HepG2 (cell line): ENCODE measurements around the gene CERT1. TPM values are rescaled to one million over a fixed set of nuclear protein-coding genes. Genes with fewer than 3 reads are reported as not detected.

Experiments
- ATAC-seq: fragments of 200-7000 bp; cut with Tn5 transposase; 3 replicates; pipeline ENCODE4 v1.9.1; 2020; ENCODE audit warnings: mild to moderate bottlenecking, moderate library complexity
- BruUV-seq: library from RNA; stranded (reverse); fragments of 400-500 nt; replicated peaks from 2 replicates; lab custom pipeline; 2021; lab: Mats Ljungman, UMichigan
- CTCF ChIA-PET: fragments of 300-600 bp; formaldehyde crosslinking; extraction: SDS; loops from one replicate; lab custom pipeline; 2021; ENCODE audit warnings: low total read pairs, inconsistent platforms, low intra/inter-chr PET ratio; lab: Yijun Ruan, JAX
- POLR2A ChIA-PET: fragments of 350-600 bp; sonication (Branson Sonifier 250); formaldehyde crosslinking; loops from one replicate; lab custom pipeline; 2020; ENCODE audit warnings: antibody characterized with exemption, inconsistent platforms; lab: Yijun Ruan, JAX
- DNase-seq: peaks from one replicate; pipeline ENCODE4 v3.0.0-alpha.2; 2015; ENCODE audit warnings: low spot score
- FAIRE-seq: peaks from 3 replicates; lab custom pipeline; 2011; peaks lifted over from hg19 to GRCh38; lab: Jason Lieb, UNC
- H2AFZ ChIP-seq: one replicate; pipeline ENCODE4 v1.6.1; 2011; ENCODE audit warnings: low read length, inconsistent platforms
- H3K27ac ChIP-seq: fragments of 300-600 bp; 3 replicates; pipeline ENCODE4 v1.8.0; 2011; ENCODE audit warnings: mixed run types, mild to moderate bottlenecking, mixed read lengths, low read length, inconsistent platforms; ENCODE audit not compliant: insufficient read depth; ENCODE audit errors: extremely low read length
- H3K27me3 ChIP-seq, 2 experiments: fragments of 200-600 bp in 1 of 2; 2 replicates in 1 of 2; 3 replicates in 1 of 2; pipeline versions ENCODE4 v1.6.0 to v1.8.0; 2011; ENCODE audit warnings: low read length in 2 of 2, mild to moderate bottlenecking in 2 of 2, moderate library complexity in 2 of 2, inconsistent platforms in 1 of 2; ENCODE audit not compliant: insufficient read depth in 2 of 2, control insufficient read depth in 1 of 2
- H3K36me3 ChIP-seq, 2 experiments: fragments of 200-600 bp in 1 of 2; replicated peaks in 1 of 2; 2 replicates in 1 of 2; 3 replicates in 1 of 2; pipeline versions ENCODE4 v1.5.1 to v1.8.0; 2011; ENCODE audit warnings: low read length in 2 of 2, inconsistent platforms in 1 of 2; ENCODE audit not compliant: insufficient read depth in 2 of 2, control insufficient read depth in 1 of 2
- H3K4me1 ChIP-seq: 2 replicates; pipeline ENCODE4 v1.5.1; 2012; ENCODE audit warnings: low read length, inconsistent platforms; ENCODE audit not compliant: insufficient read depth
- H3K4me2 ChIP-seq: 2 replicates; pipeline ENCODE4 v1.6.0; 2011; ENCODE audit warnings: low read depth, low read length, inconsistent platforms
- H3K4me3 ChIP-seq, 3 experiments: fragments of 200-600 bp in 1 of 3; sonication (generic), shearing (Covaris generic) in 1 of 3; replicated peaks in 1 of 3; 2 replicates each; pipeline ENCODE4 v1.5.1; 2011 to 2016; ENCODE audit warnings: low read length in 3 of 3, inconsistent platforms in 2 of 3, low read depth in 2 of 3, mild to moderate bottlenecking in 2 of 3, control low read depth in 1 of 3, mixed read lengths in 1 of 3; ENCODE audit not compliant: insufficient read depth in 1 of 3
- H3K79me2 ChIP-seq: one replicate; pipeline ENCODE4 v1.6.1; 2011; ENCODE audit warnings: low read length, inconsistent platforms; ENCODE audit not compliant: insufficient read depth
- H3K9ac ChIP-seq: 2 replicates; pipeline ENCODE4 v1.6.0; 2011; ENCODE audit warnings: mild to moderate bottlenecking, low read depth, low read length, inconsistent platforms; ENCODE audit not compliant: insufficient read depth
- H3K9me3 ChIP-seq: 2 replicates; pipeline ENCODE4 v1.5.1; 2012; ENCODE audit warnings: mild to moderate bottlenecking, low read length
- H4K20me1 ChIP-seq: 2 replicates; pipeline ENCODE4 v1.6.0; 2011; ENCODE audit warnings: inconsistent platforms, mild to moderate bottlenecking, low read length, moderate library complexity; ENCODE audit not compliant: insufficient read depth
- CBX2 ChIP-seq, 2 experiments: fragments of 200-600 bp in 1 of 2; sonication (generic); formaldehyde crosslinking in 1 of 2; IDR thresholded peaks; 2 replicates each; pipeline versions ENCODE4 v1.7.0 to v1.8.1; 2018 to 2022; ENCODE audit warnings: low read depth in 2 of 2, low read length in 1 of 2, mild to moderate bottlenecking in 1 of 2, missing genetic modification reagents in 1 of 2
- ESRRA ChIP-seq: sonication (generic); formaldehyde crosslinking; IDR thresholded peaks from 2 replicates; pipeline ENCODE4 v1.5.1; 2020; ENCODE audit warnings: mild to moderate bottlenecking, low read depth, missing genetic modification reagents
- GRHL1 ChIP-seq: sonication (generic); formaldehyde crosslinking; conservative IDR thresholded peaks from 2 replicates; pipeline ENCODE4 v1.8.0; 2022; ENCODE audit warnings: missing genetic modification reagents
- JARID2 ChIP-seq: sonication (generic); formaldehyde crosslinking; IDR thresholded peaks from 2 replicates; pipeline ENCODE4 v1.8.1; 2023; ENCODE audit warnings: missing genetic modification reagents, inconsistent platforms; ENCODE audit not compliant: insufficient replicate concordance
- MAFG ChIP-seq: sonication (generic); formaldehyde crosslinking; IDR thresholded peaks from 2 replicates; pipeline ENCODE4 v1.5.1; 2020; ENCODE audit warnings: mild to moderate bottlenecking, missing genetic modification reagents
- MBNL3 ChIP-seq: fragments of 250-450 bp; sonication (Bioruptor Pico); conservative IDR thresholded peaks from 2 replicates; pipeline ENCODE4 v1.8.0; 2022; ENCODE audit warnings: mild to moderate bottlenecking, inconsistent platforms
- MIER2 ChIP-seq: IDR thresholded peaks from 2 replicates; pipeline ENCODE4 v1.6.1; 2016; ENCODE audit warnings: missing biosample characterization, missing genetic modification reagents
- MZF1 ChIP-seq: sonication (generic); formaldehyde crosslinking; IDR thresholded peaks from 2 replicates; pipeline ENCODE4 v1.8.1; 2023; ENCODE audit warnings: mild to moderate bottlenecking, missing genetic modification reagents, borderline replicate concordance
- NCOA5 ChIP-seq: sonication (generic); formaldehyde crosslinking; IDR thresholded peaks from 2 replicates; pipeline ENCODE4 v1.4.0; 2020; ENCODE audit warnings: missing genetic modification reagents
- ZC3H4 ChIP-seq: sonication (generic); formaldehyde crosslinking; IDR thresholded peaks from 2 replicates; pipeline ENCODE4 v1.4.0; 2020; ENCODE audit warnings: missing genetic modification reagents, borderline replicate concordance
- ZNF292 ChIP-seq: sonication (generic); formaldehyde crosslinking; IDR thresholded peaks from 2 replicates; pipeline ENCODE4 v1.8.1; 2022; ENCODE audit warnings: mild to moderate bottlenecking, low read depth, missing genetic modification reagents, borderline replicate concordance
- ZNF367 ChIP-seq: sonication (generic); formaldehyde crosslinking; IDR thresholded peaks from 2 replicates; pipeline ENCODE4 v1.4.0; 2020; ENCODE audit warnings: missing genetic modification reagents, borderline replicate concordance
- ZNF772 ChIP-seq: sonication (generic); formaldehyde crosslinking; IDR thresholded peaks from 2 replicates; pipeline ENCODE4 v1.5.0; 2020; ENCODE audit warnings: mild to moderate bottlenecking, missing genetic modification reagents
- WGBS: methylation state at CpG from one replicate; pipeline ENCODE4 v1.1.6; 2017; ENCODE audit warnings: low lambda C conversion rate; 5-methylcytosine and 5-hydroxymethylcytosine counted together
- in situ Hi-C: cut with HindIII; loops from 2 replicates; pipeline ENCODE4 v1.10.0; 2017; ENCODE audit warnings: low pct_unique_long_range_greater_than_20kb; ENCODE audit not compliant: extremely low pct_ligation_motif_present
- intact Hi-C: fragments of 100-400 bp; cut with micrococcal nuclease; formaldehyde crosslinking; loops from one replicate; pipeline ENCODE4 v1.10.0; 2022; ENCODE audit not compliant: unreplicated experiment
- polyA plus RNA-seq, 8 experiments: library from polyadenylated mRNA; depleted of rRNA in 3 of 8; stranded (reverse) in 7 of 8; unstranded in 1 of 8; fragments of >200 nt; fragmentation: Illumina TruSeq in 4 of 8; extraction: Trizol in 4 of 8; gene quantifications; 2 replicates each; pipeline versions ENCODE4 v1.2.1 to v1.2.3, GENCODE V29; 2011 to 2016; ENCODE audit warnings: low read depth in 4 of 8, missing spikeins in 1 of 8, mixed read lengths in 1 of 8; ENCODE audit not compliant: insufficient read depth in 1 of 8
- total RNA-seq, 5 experiments: library from RNA; depleted of rRNA; stranded (reverse); fragments of >200 nt; fragmentation: Illumina TruSeq; extraction: Trizol; gene quantifications; 2 replicates each; pipeline ENCODE4 v1.2.3, GENCODE V29; 2016; ENCODE audit warnings: low read depth in 1 of 5
- TF ChIP-seq, protein P1 (sequence below): IDR thresholded peaks from 2 replicates; pipeline ENCODE4 v1.6.1; 2016
- TF ChIP-seq, protein P2 (sequence below): sonication (generic); formaldehyde crosslinking; IDR thresholded peaks from one replicate; pipeline ENCODE4 v1.5.1; 2020; ENCODE audit warnings: mild to moderate bottlenecking, missing genetic modification reagents; ENCODE audit errors: not compliant biosample characterization

The CERT1 gene
- total and polyA plus RNA-seq, 2 of the 13 experiments (the other 11 are each of a cell fraction or from before 2014, with no cell fraction given), result 8.2 to 12.7 TPM

GRCh38 chr5:75509546-75509945 is 1.9 kb downstream of the CERT1 start:
- ATAC-seq, result no peak
- Histone ChIP-seq H3K4me2 (peak overlapping the region; percentile 75), H3K9ac (peak overlapping the region; percentile 87; the same call in 1 of the 2 replicates), H3K4me1 (peaks cover 43% of the 10 kb centered on the region), H3K79me2 (peaks cover 68% of the 10 kb centered on the region), H2AFZ (no peak overlapping the region), H3K4me3 (peak overlapping the region; percentile 88 to 96 (median 89); a peak in 5 of 6 replicates), H3K27me3 (no peaks in the 10 kb centered on the region; a peak in 1 of 5 replicates), H3K36me3 (no peaks in the 10 kb centered on the region), H4K20me1 (peaks cover 19% of the 10 kb centered on the region), H3K27ac (no peak overlapping the region), H3K9me3 (no peaks in the 10 kb centered on the region)
- intact Hi-C loops, result no loop called here
- CTCF ChIA-PET, result no interaction called here
- in situ Hi-C loops, result loop anchor here (25.0 kb wide), 1 partner anchor 822 kb away; the partner anchor contains the start of gene HEXB
- 36% methylated on average over 4 of the region's 4 CpGs for WGBS
- FAIRE-seq, result no peak
- no TSS peak for BruUV-seq
- POLR2A ChIA-PET, result no interaction called here
- DNase-seq, result no peak
- TF ChIP-seq MBNL3 (CRISPR knock-in tag) (no peak), CBX2 (IDR thresholded peaks at IDR 0.05; ENCODE audit: low read depth, low read length) (no peak), CBX2 (CRISPR knock-in tag; IDR thresholded peaks at IDR 0.05; ENCODE audit: low read depth) (no peak), GRHL1 (no peak), MIER2 (CRISPR knock-in tag) (no peak), MAFG (CRISPR knock-in tag) (no peak), ZC3H4 (no peak), ESRRA (CRISPR knock-in tag) (no peak), ZNF367 (CRISPR knock-in tag) (no peak), NCOA5 (no peak), ZNF292 (CRISPR knock-in tag) (no peak), ZNF772 (CRISPR knock-in tag) (no peak), MZF1 (CRISPR knock-in tag) (no peak), JARID2 (no peak)
- TF ChIP-seq, protein P1, sequence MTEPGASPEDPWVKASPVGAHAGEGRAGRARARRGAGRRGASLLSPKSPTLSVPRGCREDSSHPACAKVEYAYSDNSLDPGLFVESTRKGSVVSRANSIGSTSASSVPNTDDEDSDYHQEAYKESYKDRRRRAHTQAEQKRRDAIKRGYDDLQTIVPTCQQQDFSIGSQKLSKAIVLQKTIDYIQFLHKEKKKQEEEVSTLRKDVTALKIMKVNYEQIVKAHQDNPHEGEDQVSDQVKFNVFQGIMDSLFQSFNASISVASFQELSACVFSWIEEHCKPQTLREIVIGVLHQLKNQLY (CRISPR knock-in tag), result no peak
- TF ChIP-seq, protein P2, sequence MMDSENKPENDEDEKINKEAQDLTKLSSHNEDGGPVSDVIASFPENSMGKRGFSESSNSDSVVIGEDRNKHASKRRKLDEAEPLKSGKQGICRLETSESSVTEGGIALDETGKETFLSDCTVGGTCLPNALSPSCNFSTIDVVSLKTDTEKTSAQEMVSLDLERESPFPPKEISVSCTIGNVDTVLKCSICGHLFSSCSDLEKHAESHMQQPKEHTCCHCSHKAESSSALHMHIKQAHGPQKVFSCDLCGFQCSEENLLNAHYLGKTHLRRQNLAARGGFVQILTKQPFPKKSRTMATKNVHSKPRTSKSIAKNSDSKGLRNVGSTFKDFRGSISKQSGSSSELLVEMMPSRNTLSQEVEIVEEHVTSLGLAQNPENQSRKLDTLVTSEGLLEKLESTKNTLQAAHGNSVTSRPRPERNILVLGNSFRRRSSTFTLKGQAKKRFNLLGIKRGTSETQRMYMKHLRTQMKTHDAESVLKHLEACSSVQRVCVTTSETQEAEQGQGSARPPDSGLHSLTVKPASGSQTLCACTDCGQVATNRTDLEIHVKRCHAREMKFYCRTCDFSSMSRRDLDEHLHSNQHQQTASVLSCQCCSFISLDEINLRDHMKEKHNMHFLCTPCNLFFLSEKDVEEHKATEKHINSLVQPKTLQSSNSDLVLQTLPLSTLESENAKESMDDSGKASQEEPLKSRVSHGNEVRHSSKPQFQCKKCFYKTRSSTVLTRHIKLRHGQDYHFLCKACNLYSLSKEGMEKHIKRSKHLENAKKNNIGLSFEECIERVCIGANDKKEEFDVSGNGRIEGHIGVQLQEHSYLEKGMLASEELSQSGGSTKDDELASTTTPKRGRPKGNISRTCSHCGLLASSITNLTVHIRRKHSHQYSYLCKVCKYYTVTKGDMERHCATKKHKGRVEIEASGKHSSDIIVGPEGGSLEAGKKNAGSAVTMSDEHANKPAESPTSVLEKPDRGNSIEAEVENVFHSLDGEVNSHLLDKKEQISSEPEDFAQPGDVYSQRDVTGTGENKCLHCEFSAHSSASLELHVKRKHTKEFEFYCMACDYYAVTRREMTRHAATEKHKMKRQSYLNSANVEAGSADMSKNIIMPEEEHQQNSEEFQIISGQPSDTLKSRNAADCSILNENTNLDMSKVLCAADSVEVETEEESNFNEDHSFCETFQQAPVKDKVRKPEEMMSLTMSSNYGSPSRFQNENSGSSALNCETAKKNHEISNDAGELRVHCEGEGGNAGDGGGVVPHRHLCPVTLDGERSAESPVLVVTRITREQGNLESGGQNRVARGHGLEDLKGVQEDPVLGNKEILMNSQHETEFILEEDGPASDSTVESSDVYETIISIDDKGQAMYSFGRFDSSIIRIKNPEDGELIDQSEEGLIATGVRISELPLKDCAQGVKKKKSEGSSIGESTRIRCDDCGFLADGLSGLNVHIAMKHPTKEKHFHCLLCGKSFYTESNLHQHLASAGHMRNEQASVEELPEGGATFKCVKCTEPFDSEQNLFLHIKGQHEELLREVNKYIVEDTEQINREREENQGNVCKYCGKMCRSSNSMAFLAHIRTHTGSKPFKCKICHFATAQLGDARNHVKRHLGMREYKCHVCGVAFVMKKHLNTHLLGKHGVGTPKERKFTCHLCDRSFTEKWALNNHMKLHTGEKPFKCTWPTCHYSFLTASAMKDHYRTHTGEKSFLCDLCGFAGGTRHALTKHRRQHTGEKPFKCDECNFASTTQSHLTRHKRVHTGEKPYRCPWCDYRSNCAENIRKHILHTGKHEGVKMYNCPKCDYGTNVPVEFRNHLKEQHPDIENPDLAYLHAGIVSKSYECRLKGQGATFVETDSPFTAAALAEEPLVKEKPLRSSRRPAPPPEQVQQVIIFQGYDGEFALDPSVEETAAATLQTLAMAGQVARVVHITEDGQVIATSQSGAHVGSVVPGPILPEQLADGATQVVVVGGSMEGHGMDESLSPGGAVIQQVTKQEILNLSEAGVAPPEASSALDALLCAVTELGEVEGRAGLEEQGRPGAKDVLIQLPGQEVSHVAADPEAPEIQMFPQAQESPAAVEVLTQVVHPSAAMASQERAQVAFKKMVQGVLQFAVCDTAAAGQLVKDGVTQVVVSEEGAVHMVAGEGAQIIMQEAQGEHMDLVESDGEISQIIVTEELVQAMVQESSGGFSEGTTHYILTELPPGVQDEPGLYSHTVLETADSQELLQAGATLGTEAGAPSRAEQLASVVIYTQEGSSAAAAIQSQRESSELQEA (CRISPR knock-in tag), result no peak
